Activated naive CD4-positive, alpha-beta T cell (primary cell): ENCODE measurements around the gene MTNR1A.

Source experiments
- DNase-seq, 4 experiments: peaks; one replicate each; lab custom pipeline; 2025; lab: John Stamatoyannopoulos, UW

MTNR1A gene

GRCh38 chr4:186486172-186486571, 69.2 kb downstream of the MTNR1A start:
- DNase-seq, result no peak

GRCh38 chr4:186485561-186486062, 69.8 kb downstream of the MTNR1A start:
- no peak for DNase-seq

- no peak for DNase-seq
Observed at GRCh38 chr4:186485150-186485549, 70.2 kb downstream of the MTNR1A start.

GRCh38 chr4:186483656-186484055, 71.7 kb downstream of the MTNR1A start:
- no peak for DNase-seq
